Stimulated activated naive B cell treated with anti-CD40 and anti-IgM and Interleukin-4, amounts not matched to agents 10 μg/mL and 1 μg/mL and 100 μg/mL, for 72 hours (primary cell): ENCODE data around the gene DENND1A.

Source experiments
- ATAC-seq, 2 donors: fragments of 150-1000 bp; cut with Tn5 transposase; replicated peaks; 2 replicates each; pipeline ENCODE4 v1.10.0; 2021; ENCODE audit warnings: moderate library complexity in 1 of 2
- DNase-seq: peaks from one replicate; pipeline ENCODE4 v3.0.0; 2021
- H3K27ac Mint-ChIP-seq: one replicate; pipeline ENCODE4 v1.8.0; 2022; ENCODE audit warnings: mild to moderate bottlenecking, mixed read lengths
- H3K27me3 Mint-ChIP-seq, 2 donors: one replicate each; pipeline ENCODE4 v1.8.0; 2022; ENCODE audit warnings: mixed read lengths in 2 of 2
- H3K36me3 Mint-ChIP-seq, 2 donors: one replicate each; pipeline ENCODE4 v1.8.0; 2022; ENCODE audit warnings: mixed read lengths in 2 of 2, mild to moderate bottlenecking in 1 of 2
- H3K4me1 Mint-ChIP-seq, 2 donors: one replicate each; pipeline ENCODE4 v1.8.0; 2022; ENCODE audit warnings: mixed read lengths in 2 of 2, mild to moderate bottlenecking in 1 of 2
- H3K4me3 Mint-ChIP-seq, 2 donors: one replicate each; pipeline ENCODE4 v1.8.0; 2022; ENCODE audit warnings: mild to moderate bottlenecking in 2 of 2, mixed read lengths in 2 of 2, moderate library complexity in 1 of 2
- H3K9me3 Mint-ChIP-seq, 2 donors: one replicate each; pipeline ENCODE4 v1.8.0; 2022; ENCODE audit warnings: mixed read lengths in 2 of 2, mild to moderate bottlenecking in 1 of 2

The DENND1A gene

DNA sequence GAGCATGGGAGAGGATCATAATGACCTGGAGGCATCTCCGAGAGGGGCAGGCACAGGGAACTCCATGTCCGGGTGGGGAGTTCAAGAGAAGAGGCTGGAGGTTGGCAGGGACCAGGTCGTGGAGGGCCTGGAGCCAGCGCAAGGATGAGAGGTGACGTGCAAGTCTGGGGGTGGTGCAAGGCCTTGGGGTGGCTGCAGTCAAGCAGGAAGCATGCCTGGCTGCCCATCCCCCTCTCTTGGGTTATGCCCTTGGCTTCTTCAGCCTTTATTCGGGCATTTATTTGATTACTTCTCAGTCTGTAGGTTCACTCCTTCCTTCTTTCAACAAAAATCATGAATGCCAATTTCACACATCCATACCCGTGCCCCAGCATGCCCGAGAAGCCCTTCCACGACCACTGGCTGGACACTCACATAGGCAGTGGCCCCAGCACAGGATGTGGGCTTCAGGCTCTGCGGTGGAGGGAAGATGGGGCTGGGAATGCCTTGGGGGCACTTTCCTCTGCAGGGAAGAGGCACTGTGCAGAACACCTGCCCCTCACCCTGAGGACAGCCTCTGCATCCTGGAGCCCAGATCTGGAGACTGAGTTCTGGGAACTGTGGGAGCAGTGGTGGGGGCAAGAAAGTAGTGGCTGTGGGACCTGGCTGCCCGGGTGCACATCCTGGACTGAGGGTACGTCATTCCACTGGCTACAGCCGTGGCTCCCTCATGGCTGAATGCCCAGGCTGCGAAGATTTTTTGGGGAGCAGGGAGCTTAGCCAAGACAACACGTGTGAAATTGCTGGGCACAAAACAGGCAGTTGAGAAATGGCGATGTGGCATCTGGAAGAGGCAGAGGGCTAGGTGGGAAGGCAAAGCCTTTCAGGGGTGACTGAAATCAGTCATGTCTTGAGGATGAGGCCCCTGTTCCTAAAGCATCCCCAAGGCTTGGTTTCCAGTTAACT, 535.4 kb downstream of the DENND1A start:
- Mint-ChIP-seq H3K4me1 (peaks cover 0 to 2% of the 10 kb centered on the region in 2 donors), H3K4me3 (no peak overlapping the region), H3K27me3 (no peaks in the 10 kb centered on the region), H3K36me3 (peaks cover 4 to 20% of the 10 kb centered on the region in 2 donors), H3K9me3 (peaks cover 1 to 3% of the 10 kb centered on the region in 2 donors), H3K27ac (peak overlapping the region; percentile 85)
- ATAC-seq (no peak), DNase-seq (no peak)

DNA sequence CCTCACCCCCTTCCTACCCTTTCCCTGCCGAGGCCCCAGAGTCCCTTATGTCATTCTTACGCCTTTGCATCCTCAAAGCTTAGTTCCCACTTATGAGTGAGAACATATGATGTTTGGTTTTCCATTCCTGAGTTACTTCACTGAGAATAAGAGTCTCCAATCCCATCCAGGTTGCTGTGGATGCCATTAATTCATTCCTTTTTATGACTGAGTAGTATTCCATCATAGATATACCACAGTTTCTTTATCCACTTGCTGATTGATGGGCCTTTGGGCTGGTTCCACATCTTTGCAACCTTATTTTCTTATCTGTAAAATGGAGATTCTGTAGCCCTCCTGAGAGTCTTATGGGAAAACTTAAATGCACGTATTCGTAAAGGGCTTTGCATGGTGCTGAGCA, 537.1 kb downstream of the DENND1A start:
- Mint-ChIP-seq H3K27ac (no peak overlapping the region), H3K4me1 (peaks cover 0 to 2% of the 10 kb centered on the region in 2 donors), H3K36me3 (peaks cover 6 to 20% of the 10 kb centered on the region in 2 donors), H3K27me3 (no peaks in the 10 kb centered on the region), H3K4me3 (no peak overlapping the region), H3K9me3 (peaks cover 1 to 3% of the 10 kb centered on the region in 2 donors)
- ATAC-seq (no peak), DNase-seq (no peak)

DNA sequence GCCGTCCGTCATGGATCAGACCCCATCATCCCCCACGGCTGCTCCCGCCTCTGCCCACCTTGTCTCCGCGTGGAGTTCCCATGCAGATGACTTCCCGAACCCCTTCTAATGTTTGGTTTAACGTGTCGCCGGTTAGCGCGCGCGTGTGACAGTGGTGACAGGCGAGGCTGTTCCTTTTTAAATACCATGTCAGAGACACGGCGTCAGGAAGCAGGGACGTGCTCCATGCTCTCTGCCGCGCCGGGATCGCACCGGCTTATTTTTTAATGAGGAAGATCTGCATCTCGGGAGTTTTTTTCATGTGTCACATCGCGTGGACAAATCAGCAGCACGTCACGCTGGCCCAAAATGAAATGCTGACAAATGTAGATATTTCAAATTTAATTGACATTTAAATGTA, 538.0 kb downstream of the DENND1A start:
- H3K9me3 Mint-ChIP-seq = peaks cover 1 to 3% of the 10 kb centered on the region in 2 donors
- no peak for ATAC-seq
- no peak overlapping the region for H3K4me3 Mint-ChIP-seq
- DNase-seq = no peak
- peaks cover 0 to 2% of the 10 kb centered on the region in 2 donors for H3K4me1 Mint-ChIP-seq
- H3K27ac Mint-ChIP-seq = no peak overlapping the region
- H3K27me3 Mint-ChIP-seq = no peaks in the 10 kb centered on the region
- peaks cover 6 to 20% of the 10 kb centered on the region in 2 donors for H3K36me3 Mint-ChIP-seq

DNA sequence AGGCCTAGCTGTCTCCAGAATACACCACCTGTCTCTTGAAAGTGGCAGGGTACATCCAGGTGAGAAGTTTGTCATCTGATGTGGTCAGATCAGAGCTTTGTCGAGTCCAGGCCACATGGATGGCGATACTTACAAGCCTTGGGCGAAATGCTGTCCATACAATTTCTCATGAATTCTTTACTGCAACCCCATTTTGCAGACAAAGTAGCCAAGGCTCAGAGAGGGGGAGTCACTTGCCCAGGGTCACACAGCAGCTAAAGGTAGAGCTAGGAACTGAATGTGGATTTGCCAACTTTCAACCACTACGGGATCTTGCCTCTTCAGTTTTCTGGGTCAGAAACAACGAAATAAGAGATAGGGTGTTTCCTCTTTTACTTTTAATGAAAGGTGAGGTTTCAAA, 538.7 kb downstream of the DENND1A start:
- Mint-ChIP-seq H3K4me3 (no peak overlapping the region), H3K27me3 (no peaks in the 10 kb centered on the region), H3K27ac (no peak overlapping the region), H3K4me1 (peaks cover 0 to 2% of the 10 kb centered on the region in 2 donors), H3K9me3 (peaks cover 1 to 3% of the 10 kb centered on the region in 2 donors), H3K36me3 (peaks cover 6 to 19% of the 10 kb centered on the region in 2 donors)
- DNase-seq = no peak
- no peak for ATAC-seq

DNA sequence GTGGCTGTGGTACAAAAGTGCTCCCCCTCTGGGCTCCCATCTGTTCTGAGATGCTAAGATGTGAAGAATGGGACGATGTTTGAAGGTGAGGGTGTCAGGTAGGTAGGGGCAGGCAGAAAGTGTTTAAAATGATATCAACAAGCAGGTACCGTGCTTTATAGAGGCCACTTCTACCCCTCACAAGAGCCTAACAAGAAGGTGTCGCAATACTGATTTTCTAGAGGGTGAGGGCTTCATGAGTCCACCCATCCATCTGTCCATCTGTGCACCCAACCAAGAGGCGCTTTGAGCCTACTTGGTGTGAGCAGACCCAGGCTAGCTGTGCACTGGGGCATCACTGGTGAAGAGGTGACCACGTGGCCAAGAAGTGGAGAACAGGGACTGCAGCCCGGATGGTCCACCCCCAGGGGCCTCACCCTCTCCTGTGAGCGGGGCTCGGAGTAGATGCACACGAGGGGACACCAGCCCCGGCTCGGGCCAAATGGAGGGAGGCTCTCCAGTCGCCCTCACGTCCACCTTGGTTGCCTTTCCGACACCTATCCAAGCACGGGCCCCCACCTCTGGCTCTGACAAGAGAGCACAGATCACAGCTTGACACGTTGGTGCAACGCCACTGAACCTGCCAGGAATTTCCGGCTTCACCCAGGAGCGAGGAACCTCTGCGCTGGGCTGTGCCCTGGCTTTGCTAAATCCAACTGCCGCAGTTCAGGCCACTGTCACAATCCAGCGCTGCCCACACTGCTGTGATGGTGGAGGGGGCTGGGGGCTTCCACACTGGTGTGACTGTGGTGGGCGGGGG, 539.4 kb downstream of the DENND1A start:
- Mint-ChIP-seq H3K9me3 (peaks cover 1 to 3% of the 10 kb centered on the region in 2 donors), H3K4me1 (peaks cover 0 to 2% of the 10 kb centered on the region in 2 donors), H3K4me3 (no peak overlapping the region), H3K27me3 (no peaks in the 10 kb centered on the region), H3K27ac (no peak overlapping the region), H3K36me3 (peaks cover 6 to 13% of the 10 kb centered on the region in 2 donors)
- ATAC-seq (no peak), DNase-seq (no peak)

DNA sequence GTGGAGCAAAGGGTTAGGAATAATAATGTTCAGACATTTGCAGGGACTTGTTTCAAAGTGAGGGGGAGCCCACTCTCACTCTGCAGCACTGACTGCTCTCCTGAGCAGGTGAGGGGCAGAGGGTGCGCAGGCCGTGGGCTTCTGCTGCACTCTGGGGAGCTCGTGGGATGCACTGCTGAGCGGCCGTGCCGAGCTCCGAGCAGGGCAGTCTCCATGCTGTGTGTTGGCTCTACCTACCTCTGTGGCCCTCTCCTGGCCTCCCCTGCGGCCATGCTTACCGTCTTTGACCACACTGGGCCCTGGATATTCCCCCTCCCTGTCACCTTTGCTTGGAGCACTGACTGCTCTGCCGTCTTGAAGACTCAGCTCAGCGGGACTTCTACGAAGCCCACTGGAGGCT, 540.2 kb downstream of the DENND1A start:
- peaks cover 0 to 3% of the 10 kb centered on the region in 2 donors for H3K4me1 Mint-ChIP-seq
- no peak overlapping the region for H3K27ac Mint-ChIP-seq
- H3K36me3 Mint-ChIP-seq = peaks cover 6 to 10% of the 10 kb centered on the region in 2 donors
- H3K4me3 Mint-ChIP-seq = no peak overlapping the region
- peaks cover 1 to 3% of the 10 kb centered on the region in 2 donors for H3K9me3 Mint-ChIP-seq
- no peaks in the 10 kb centered on the region for H3K27me3 Mint-ChIP-seq
- DNase-seq (no peak), ATAC-seq (no peak)

DNA sequence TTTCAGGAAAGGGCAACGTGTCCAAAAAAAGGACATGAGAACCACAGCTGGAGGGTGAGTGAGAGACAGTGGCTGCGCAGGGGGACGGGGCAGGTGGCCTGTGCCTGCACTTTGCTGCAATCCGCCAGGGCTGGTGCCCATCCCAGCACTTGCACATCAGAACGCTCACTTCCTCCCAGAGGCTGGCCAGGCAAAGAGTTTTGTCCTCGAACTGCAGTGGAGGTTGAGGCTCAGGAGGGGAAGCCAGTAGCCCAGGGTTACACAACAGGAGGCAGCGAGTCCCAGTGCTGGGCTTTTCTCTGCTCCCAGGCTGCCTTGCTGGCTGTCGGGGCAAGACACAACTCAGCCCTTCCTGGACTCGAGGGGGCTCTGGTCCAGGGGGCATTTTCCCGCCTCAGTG, 540.9 kb downstream of the DENND1A start:
- H3K36me3 Mint-ChIP-seq = peaks cover 3 to 6% of the 10 kb centered on the region in 2 donors
- ATAC-seq (no peak), DNase-seq (no peak)
- no peak overlapping the region for H3K27ac Mint-ChIP-seq
- no peak overlapping the region for H3K4me3 Mint-ChIP-seq
- H3K4me1 Mint-ChIP-seq = peaks cover 0 to 3% of the 10 kb centered on the region in 2 donors
- H3K27me3 Mint-ChIP-seq = no peaks in the 10 kb centered on the region
- H3K9me3 Mint-ChIP-seq = peaks cover 1 to 3% of the 10 kb centered on the region in 2 donors

DNA sequence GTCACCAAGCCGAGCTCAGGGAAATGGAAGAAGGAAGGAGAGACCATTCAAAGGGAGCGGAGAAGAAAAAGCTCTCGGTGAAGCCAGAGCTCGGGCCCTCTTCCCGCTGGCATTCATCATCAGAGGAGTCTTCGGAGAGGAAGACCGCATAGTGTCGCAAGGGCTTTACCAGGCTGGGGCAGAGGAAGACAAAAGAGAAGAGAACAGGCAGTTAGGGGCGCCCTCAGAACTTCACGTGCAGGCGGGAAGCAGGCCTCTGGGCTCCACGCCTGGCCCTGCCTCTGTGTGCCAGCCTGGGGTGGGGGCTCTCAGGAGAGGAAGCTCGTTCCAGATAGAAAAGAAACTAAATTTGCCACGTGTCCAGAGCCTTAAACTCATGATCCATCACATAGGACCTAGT, 542.2 kb downstream of the DENND1A start:
- no peaks in the 10 kb centered on the region for H3K9me3 Mint-ChIP-seq
- H3K4me3 Mint-ChIP-seq = no peak overlapping the region
- ATAC-seq (no peak), DNase-seq (no peak)
- H3K4me1 Mint-ChIP-seq = peaks cover 0 to 3% of the 10 kb centered on the region in 2 donors
- H3K27me3 Mint-ChIP-seq = no peaks in the 10 kb centered on the region
- H3K36me3 Mint-ChIP-seq = peaks cover 3 to 8% of the 10 kb centered on the region in 2 donors
- no peak overlapping the region for H3K27ac Mint-ChIP-seq

DNA sequence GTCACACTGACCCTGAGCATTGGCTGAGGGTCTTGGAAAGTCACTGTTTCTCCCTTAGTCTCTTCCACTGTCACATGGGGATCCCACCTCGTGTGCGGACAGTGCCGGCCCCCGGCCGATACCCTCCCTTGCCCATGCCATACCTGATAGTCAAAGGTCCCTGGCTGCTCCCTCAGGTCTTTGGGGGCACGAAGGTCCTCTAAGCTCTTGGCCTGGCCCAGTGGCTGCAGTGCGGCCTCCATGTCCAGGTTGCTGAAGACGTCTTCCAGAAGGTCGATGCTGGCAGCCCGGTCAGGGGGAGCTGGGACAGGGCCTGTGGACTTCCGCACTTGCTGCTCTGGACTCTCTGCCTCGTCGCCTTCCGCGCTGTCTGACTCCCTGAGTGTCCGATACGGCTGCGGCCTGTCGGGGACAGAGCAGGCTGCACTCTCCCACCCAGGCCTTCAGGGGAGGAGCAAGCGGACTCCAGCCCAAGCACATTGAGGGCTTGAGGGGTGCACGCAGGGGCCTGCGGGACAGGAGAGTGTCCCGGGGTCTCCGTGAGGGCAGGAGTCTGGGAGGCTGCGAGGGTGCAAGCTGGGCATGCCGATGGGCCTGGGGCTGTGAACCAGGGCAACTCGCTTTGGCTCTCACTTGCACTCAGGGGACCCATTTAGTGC, 546.3 kb downstream of the DENND1A start:
- H3K4me1 Mint-ChIP-seq = peaks cover 0 to 3% of the 10 kb centered on the region in 2 donors
- peaks cover 11 to 26% of the 10 kb centered on the region in 2 donors for H3K36me3 Mint-ChIP-seq
- ATAC-seq (no peak), DNase-seq (no peak)
- H3K27ac Mint-ChIP-seq = peak overlapping the region; percentile 63
- no peaks in the 10 kb centered on the region for H3K9me3 Mint-ChIP-seq
- peak overlapping the region in 1 of 2 donors; percentile 3 for H3K4me3 Mint-ChIP-seq
- H3K27me3 Mint-ChIP-seq = no peaks in the 10 kb centered on the region

DNA sequence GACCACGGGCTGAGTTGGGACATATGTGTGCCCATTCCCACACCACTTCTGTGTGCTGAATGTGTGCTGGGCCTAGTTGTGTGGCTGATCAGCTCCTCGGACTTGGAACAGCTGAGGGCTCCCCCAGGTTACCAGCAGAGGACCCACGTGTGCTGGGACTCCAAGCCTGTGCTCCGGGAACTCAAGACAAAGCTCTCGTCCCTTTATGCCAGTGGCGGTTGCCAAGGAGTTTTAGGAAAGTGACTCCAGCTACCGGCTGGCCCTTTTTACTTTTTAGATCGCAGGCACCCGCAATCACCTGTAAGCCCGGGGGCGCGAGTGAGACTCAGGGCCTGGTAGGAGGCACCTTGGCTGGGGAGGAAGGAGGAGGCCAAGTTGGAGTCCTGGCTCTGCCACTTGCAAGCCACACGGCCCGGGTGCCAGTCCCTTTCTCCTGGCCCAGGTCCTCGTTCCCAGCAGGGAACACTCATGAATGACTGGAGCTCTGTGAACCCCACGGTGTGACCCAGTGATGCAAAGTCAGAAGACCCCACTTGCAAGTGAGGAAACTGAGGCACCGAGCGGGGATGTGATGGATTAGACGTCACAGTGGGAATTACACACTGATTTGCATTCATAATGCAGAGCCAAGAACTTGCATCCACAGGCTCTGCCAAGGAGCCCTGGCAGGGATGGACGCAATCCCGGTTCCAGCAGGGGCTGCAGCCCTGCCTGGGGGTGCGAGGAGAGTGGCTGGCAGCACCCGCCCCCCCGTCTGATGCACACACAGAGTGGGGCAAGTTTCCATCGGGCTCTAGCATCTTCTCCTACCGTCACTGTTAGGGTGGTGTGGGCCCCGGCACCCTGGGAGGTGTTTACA, 547.0 kb downstream of the DENND1A start:
- DNase-seq (no peak), ATAC-seq (no peak)
- H3K9me3 Mint-ChIP-seq = no peaks in the 10 kb centered on the region
- H3K36me3 Mint-ChIP-seq = peaks cover 18 to 32% of the 10 kb centered on the region in 2 donors
- no peaks in the 10 kb centered on the region for H3K27me3 Mint-ChIP-seq
- H3K27ac Mint-ChIP-seq = peak overlapping the region; percentile 63
- H3K4me1 Mint-ChIP-seq = peaks cover 3% of the 10 kb centered on the region in 2 donors
- H3K4me3 Mint-ChIP-seq = no peak overlapping the region

DNA sequence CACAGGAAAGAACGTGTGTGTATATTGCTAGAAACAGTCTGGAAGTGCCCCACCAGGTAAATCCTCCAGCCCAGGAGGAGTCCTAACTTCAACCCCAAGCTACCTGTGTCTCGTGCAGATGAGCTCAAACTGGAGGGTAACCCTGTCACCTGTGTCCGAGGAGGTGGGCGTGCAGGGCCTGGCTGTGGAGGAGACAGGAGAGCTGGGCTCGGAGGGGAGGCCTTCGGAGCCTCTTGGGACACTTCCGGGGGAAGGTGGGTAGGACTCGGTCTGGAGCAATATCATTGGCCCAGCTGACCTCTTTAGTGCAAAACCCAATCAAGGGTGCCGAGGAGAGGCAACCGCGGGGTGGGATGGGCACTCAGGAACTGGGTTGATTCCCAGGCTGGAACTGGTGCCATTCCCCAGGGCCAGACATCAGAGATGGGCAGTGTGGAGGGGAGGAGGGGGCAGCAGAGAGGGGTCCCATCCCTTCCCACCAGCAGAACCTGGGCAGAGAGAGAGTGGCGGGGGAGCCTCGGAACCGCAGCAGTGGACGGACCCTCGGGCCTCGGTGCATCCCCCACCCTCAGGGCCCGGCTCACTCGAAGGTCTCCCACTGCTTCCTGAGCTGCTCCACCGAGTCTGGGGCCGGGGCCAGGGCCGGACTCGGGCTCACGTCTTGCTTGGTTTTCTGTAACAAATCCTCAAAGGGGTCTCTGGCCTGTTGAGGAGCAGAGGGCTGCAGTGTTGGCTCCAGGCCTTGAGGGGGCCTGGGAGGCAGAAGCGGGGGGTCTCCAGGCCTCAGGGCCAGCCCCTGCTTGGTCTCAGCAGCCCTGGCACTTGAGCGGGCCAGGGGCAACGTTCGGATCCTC, 548.8 kb downstream of the DENND1A start:
- H3K36me3 Mint-ChIP-seq = peaks cover 26 to 43% of the 10 kb centered on the region in 2 donors
- DNase-seq (no peak), ATAC-seq (no peak)
- no peaks in the 10 kb centered on the region for H3K27me3 Mint-ChIP-seq
- H3K27ac Mint-ChIP-seq = peak overlapping the region; percentile 89
- peak overlapping the region; percentile 29 to 61 for H3K4me3 Mint-ChIP-seq
- H3K4me1 Mint-ChIP-seq = peaks cover 8 to 14% of the 10 kb centered on the region in 2 donors
- H3K9me3 Mint-ChIP-seq = no peaks in the 10 kb centered on the region

DNA sequence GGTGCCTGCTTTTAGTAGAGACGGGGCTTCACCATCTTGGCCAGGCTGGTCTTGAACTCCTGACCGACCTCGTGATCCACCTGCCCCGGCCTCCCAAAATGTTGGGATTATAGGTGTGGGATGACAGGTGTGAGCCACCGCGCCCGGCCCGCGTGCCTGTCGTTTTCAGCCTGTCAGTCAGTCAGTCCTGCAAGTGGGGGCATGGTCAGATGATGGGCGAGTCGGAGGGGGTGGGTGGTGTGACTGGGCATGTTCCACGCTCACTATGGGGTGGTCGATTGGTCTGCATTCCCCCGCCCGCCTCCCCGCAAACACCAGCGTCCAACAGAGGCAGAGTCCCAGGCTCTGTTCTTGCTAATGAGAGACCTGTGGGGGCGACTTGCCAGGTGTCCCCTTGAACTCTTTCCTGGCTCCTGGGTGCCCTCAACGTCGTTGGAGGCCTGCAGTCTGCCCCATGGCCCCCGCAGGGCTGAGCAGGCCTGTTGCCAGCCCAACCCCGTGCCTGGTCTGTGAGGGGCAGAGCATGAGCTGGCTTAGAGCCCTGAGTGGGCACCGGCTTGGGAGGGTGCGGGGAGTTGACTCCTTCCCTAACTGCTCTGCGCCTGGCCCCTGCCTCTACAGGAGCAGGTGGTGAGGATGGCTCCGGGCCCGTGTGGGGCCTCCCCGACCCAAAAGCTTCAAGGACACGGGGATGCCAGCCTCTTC, 550.8 kb downstream of the DENND1A start:
- H3K27ac Mint-ChIP-seq = no peak overlapping the region
- H3K4me3 Mint-ChIP-seq = no peak overlapping the region
- peaks cover 8 to 11% of the 10 kb centered on the region in 2 donors for H3K27me3 Mint-ChIP-seq
- DNase-seq = no peak
- peaks cover 11 to 27% of the 10 kb centered on the region in 2 donors for H3K4me1 Mint-ChIP-seq
- H3K9me3 Mint-ChIP-seq = no peaks in the 10 kb centered on the region
- H3K36me3 Mint-ChIP-seq = peaks cover 40 to 56% of the 10 kb centered on the region in 2 donors
- no peak for ATAC-seq
